Activated CD4-positive, alpha-beta memory T cell treated with anti-CD3 and anti-CD28 coated beads for 36 hours (primary cell): ENCODE measurements around the gene DAW1. TPM values are rescaled to one million over a fixed set of nuclear protein-coding genes. Genes with fewer than 3 reads are reported as not detected.
"Not testable (repeated sequence)": the region's sequence is repeated elsewhere in the genome, so short reads cannot be mapped to it uniquely, and the experiment has no call there.

Experiments used
- CTCF ChIA-PET: fragments of 350-600 bp; sonication (Branson Sonifier 250); formaldehyde crosslinking; loops from one replicate; lab custom pipeline; 2021; ENCODE audit warnings: antibody characterized with exemption, inconsistent platforms; lab: Charles Lee
- POLR2A ChIA-PET: fragments of 350-600 bp; sonication (Branson Sonifier 250); formaldehyde crosslinking; loops from one replicate; lab custom pipeline; 2021; ENCODE audit warnings: antibody characterized with exemption; lab: Charles Lee
- DNase-seq: peaks from one replicate; pipeline ENCODE4 v3.0.0-alpha.2; 2020
- H3K27ac Mint-ChIP-seq: one replicate; pipeline ENCODE4 v1.8.0; 2021; ENCODE audit warnings: mixed read lengths
- H3K27me3 Mint-ChIP-seq: one replicate; pipeline ENCODE4 v1.8.0; 2021; ENCODE audit warnings: mixed read lengths
- H3K36me3 Mint-ChIP-seq: one replicate; pipeline ENCODE4 v1.8.0; 2021; ENCODE audit warnings: mixed read lengths
- H3K4me1 Mint-ChIP-seq: one replicate; pipeline ENCODE4 v1.8.0; 2021; ENCODE audit warnings: low read depth, mixed read lengths
- H3K4me3 Mint-ChIP-seq: one replicate; pipeline ENCODE4 v1.8.0; 2021; ENCODE audit warnings: mild to moderate bottlenecking, mixed read lengths
- H3K9me3 Mint-ChIP-seq: one replicate; pipeline ENCODE4 v1.8.0; 2021; ENCODE audit warnings: mixed read lengths
- intact Hi-C: fragments of 100-400 bp; cut with micrococcal nuclease; formaldehyde crosslinking; loops from one replicate; pipeline ENCODE4 v1.15.1; 2023
- total RNA-seq, 2 experiments: library from RNA; stranded (reverse); gene quantifications; one replicate each; pipeline ENCODE4 v1.2.3, GENCODE V29; 2021

DAW1 gene
- total RNA-seq, 2 experiments from 2014 or later: not detected

DNA sequence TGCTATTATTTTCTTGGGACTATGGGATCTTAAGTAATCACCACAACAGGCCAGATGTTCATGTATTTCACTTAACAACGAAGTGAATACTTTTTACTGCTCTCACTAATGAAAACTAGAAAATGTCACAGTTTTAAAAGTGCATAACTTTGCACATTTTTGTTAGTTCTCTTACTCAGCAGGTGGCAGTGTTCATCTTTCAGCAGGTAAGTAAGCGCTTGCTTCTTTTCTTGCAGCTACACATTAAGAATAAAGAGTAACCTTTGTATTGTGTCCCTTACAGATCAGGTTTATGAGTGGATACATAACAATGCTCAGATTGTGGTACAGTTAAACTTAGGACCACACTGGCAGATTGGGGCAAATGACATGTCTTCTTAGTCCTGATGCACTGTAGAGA lies 61.0 kb downstream of the DAW1 start:
- CTCF ChIA-PET: no interaction called here
- peaks cover 5% of the 10 kb centered on the region for H3K27me3 Mint-ChIP-seq

DNA sequence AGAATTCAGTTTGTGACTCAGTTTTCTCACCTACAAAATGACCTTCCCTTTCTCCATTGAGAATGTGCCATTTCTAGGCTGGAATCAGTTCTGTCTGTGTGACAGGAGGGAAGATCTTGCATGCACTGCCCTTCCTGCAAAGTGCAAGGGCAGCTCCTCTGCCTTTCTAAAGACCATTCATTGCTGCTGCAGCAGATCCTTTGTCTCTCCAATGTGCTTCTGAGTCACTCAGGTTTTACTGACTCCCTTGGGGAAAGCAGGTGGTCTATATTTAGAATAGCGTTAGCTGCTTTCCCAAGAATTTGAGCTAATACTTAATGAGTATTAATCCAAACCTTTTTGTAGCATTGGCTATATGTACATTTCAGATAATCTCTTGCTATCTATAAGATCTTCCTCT lies 62.5 kb downstream of the DAW1 start:
- H3K36me3 Mint-ChIP-seq: no peaks in the 10 kb centered on the region
- DNase-seq: no peak
- H3K4me1 Mint-ChIP-seq: no peaks in the 10 kb centered on the region
- no peak overlapping the region for H3K27ac Mint-ChIP-seq
- peaks cover 5% of the 10 kb centered on the region for H3K27me3 Mint-ChIP-seq
- CTCF ChIA-PET: no interaction called here
- POLR2A ChIA-PET: no interaction called here
- H3K4me3 Mint-ChIP-seq: no peak overlapping the region
- H3K9me3 Mint-ChIP-seq: no peaks in the 10 kb centered on the region
- intact Hi-C loops: no loop called here

More for the DNA sequence above, 61.0 kb downstream of the DAW1 start:
- H3K36me3 Mint-ChIP-seq: no peaks in the 10 kb centered on the region
- H3K4me3 Mint-ChIP-seq: no peak overlapping the region
- H3K27ac Mint-ChIP-seq: no peak overlapping the region
- intact Hi-C loops: no loop called here
- POLR2A ChIA-PET: no interaction called here
- no peak for DNase-seq
- peaks cover 5% of the 10 kb centered on the region for H3K9me3 Mint-ChIP-seq
- H3K4me1 Mint-ChIP-seq: no peaks in the 10 kb centered on the region

- H3K27me3 Mint-ChIP-seq: not testable (repeated sequence)
These were observed 64.8 kb downstream of the DAW1 start for GRCh38 chr2:227936249-227936648.

DNA sequence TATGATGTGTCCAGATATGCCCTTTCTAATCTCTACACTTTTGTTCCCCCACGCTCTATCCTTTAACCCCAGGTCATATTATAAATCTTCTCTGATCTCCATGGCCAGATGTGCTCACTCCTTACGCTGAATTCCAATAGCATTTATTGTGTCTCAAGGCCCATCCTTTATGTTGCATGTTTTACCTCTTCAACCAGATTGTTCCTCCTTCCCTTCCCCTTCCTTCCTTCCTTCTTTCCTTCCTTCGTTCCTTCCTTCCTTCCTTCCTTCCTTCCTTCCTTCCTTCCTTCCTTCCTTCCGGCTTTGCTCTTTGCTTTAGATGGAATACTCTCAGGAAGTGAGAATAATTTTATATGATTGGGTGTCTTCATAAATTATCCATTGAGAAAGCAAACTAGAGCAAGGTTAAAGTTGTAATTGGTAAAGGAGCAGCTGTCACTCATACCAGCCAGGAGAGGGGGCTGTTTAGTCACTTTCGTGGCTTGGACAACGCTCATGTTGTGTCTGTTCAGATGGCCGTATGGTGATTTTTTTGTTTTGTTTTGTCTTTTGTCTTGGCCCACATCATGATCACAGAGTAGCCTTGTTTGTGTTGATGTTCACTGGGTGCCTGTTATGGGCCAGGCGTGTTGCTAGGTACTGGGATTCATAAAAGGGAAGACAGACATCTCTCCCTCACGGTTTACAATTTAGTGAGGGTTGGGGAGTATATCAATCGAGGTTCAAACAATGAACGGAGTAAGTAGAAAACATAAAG lies 68.0 kb downstream of the DAW1 start:
- Mint-ChIP-seq H3K4me3 (no peak overlapping the region), H3K27me3 (peaks cover 11% of the 10 kb centered on the region), H3K4me1 (no peaks in the 10 kb centered on the region), H3K27ac (no peak overlapping the region), H3K9me3 (no peaks in the 10 kb centered on the region), H3K36me3 (no peaks in the 10 kb centered on the region)
- intact Hi-C loops: no loop called here
- no peak for DNase-seq
- ChIA-PET CTCF (no interaction called here), POLR2A (no interaction called here)

More at GRCh38 chr2:227936249-227936648, 64.8 kb downstream of the DAW1 start:
- DNase-seq, POLR2A ChIA-PET, H3K36me3 Mint-ChIP-seq, H3K4me1 Mint-ChIP-seq, H3K4me3 Mint-ChIP-seq, CTCF ChIA-PET, H3K9me3 Mint-ChIP-seq, H3K27ac Mint-ChIP-seq, intact Hi-C loops: not testable (repeated sequence)

DNA sequence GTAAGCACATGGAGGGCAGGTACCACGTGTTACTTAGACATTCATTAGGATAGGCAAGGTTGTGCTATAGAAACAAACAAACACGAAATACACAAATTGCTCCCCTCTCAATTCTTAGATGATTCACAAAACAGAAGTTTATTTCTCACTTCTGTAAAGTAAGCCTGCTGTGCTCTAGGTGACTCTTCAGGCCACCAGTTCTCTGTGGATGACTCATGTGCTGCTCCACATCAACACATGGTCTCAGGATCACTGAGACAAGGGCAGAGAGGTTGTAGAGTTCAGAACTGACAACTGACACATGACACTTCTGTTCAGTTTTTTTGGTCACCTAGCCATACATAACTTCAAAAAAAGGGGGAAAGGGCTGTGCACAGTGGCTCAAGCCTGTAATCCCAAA lies 70.6 kb downstream of the DAW1 start:
- H3K36me3 Mint-ChIP-seq: no peaks in the 10 kb centered on the region
- intact Hi-C loops: no loop called here

GRCh38 chr2:227942965-227943364 lies 71.5 kb downstream of the DAW1 start:
- POLR2A ChIA-PET: no interaction called here
- H3K27me3 Mint-ChIP-seq: peaks cover 7% of the 10 kb centered on the region
- H3K4me1 Mint-ChIP-seq: no peaks in the 10 kb centered on the region
- intact Hi-C loops: no loop called here
- no peaks in the 10 kb centered on the region for H3K36me3 Mint-ChIP-seq
- no peak overlapping the region for H3K27ac Mint-ChIP-seq
- CTCF ChIA-PET: no interaction called here
- H3K9me3 Mint-ChIP-seq: no peaks in the 10 kb centered on the region
- no peak overlapping the region for H3K4me3 Mint-ChIP-seq
- DNase-seq: no peak

More for the DNA sequence above, 70.6 kb downstream of the DAW1 start:
- DNase-seq: no peak
- no peak overlapping the region for H3K4me3 Mint-ChIP-seq
- no peak overlapping the region for H3K27ac Mint-ChIP-seq
- no peaks in the 10 kb centered on the region for H3K4me1 Mint-ChIP-seq
- H3K9me3 Mint-ChIP-seq: no peaks in the 10 kb centered on the region
- POLR2A ChIA-PET: no interaction called here
- CTCF ChIA-PET: no interaction called here
- H3K27me3 Mint-ChIP-seq: peaks cover 7% of the 10 kb centered on the region

DNA sequence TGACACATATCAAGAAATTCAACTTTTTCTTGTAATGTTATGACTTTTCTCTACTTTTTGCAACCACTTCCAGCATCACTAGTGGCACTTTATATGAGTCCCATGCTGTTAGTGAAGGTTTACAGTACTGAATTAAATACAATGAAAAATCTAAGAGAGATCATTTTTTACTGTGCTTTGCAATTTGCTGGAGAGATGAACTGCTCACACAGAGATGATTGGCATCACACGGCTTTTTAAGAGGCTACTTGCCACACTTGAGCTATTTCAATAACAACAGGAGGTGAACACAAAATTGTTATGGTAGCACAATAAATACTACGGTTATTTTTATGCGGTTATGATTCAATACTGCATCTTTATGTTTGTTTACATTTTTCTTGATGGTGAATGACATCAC lies 88.9 kb downstream of the DAW1 start:
- no peak overlapping the region for H3K27ac Mint-ChIP-seq
- ChIA-PET POLR2A (no interaction called here), CTCF (interaction anchor here (0.8 kb wide), 1 partner anchor 69 kb away, joined by 4 read pairs; no protein-coding TSS in a partner anchor)
- no peaks in the 10 kb centered on the region for H3K36me3 Mint-ChIP-seq
- H3K27me3 Mint-ChIP-seq: no peaks in the 10 kb centered on the region
- no peak for DNase-seq
- intact Hi-C loops: no loop called here
- no peak overlapping the region for H3K4me3 Mint-ChIP-seq
- no peaks in the 10 kb centered on the region for H3K4me1 Mint-ChIP-seq
- H3K9me3 Mint-ChIP-seq: peaks cover 4% of the 10 kb centered on the region

- Mint-ChIP-seq H3K4me3 (no peak overlapping the region), H3K4me1 (no peaks in the 10 kb centered on the region), H3K9me3 (no peaks in the 10 kb centered on the region), H3K27ac (no peak overlapping the region), H3K27me3 (no peaks in the 10 kb centered on the region), H3K36me3 (no peaks in the 10 kb centered on the region)
- ChIA-PET CTCF (no interaction called here), POLR2A (no interaction called here)
- no peak for DNase-seq
- intact Hi-C loops: no loop called here
These were observed 100.3 kb downstream of the DAW1 start for GRCh38 chr2:227971619-227972230.

DNA sequence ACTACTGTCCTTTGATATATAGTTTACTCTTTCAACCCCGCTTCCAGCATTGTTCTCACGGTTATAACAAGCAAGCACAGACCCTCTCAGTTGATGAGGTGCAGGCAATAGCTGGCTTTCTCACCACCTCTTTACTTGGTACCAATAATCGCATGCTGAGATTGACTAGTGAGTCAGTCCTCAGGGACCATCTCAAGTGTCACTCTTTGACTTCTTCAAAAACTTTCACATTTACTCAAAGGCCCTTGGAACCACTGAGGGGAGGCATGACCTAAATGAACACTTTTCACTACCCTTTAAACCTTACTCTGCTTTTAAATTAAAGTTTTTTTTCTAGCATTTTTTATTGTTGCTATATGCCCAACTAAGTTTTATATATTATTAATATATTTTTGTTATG lies 101.8 kb downstream of the DAW1 start:
- CTCF ChIA-PET: no interaction called here
- no peaks in the 10 kb centered on the region for H3K27me3 Mint-ChIP-seq
- no peak overlapping the region for H3K27ac Mint-ChIP-seq
- POLR2A ChIA-PET: no interaction called here
- H3K4me1 Mint-ChIP-seq: no peaks in the 10 kb centered on the region
- DNase-seq: no peak
- H3K9me3 Mint-ChIP-seq: no peaks in the 10 kb centered on the region
- no peak overlapping the region for H3K4me3 Mint-ChIP-seq
- H3K36me3 Mint-ChIP-seq: no peaks in the 10 kb centered on the region
- intact Hi-C loops: no loop called here

Other genes starting within 250 kb of the DAW1 start
- not detected for gene SCYGR5, start 204.8 kb upstream of the DAW1 start, total RNA-seq
- gene SLC19A3, start 153.6 kb upstream of the DAW1 start, total RNA-seq: not detected
- gene SCYGR6, start 146.9 kb upstream of the DAW1 start, total RNA-seq: not detected
- gene SCYGR7, start 143.3 kb upstream of the DAW1 start, total RNA-seq: not detected
- gene SCYGR8, start 125.7 kb upstream of the DAW1 start, total RNA-seq: not detected
- 10 to 100 TPM; 72.0 to 74.7 TPM for gene CCL20, start 57.8 kb upstream of the DAW1 start, total RNA-seq